HG03565 (cell line): ENCODE results near the gene NEU3.
"Not testable (repeated sequence)": the region's sequence is repeated elsewhere in the genome, so short reads cannot be mapped to it uniquely, and the experiment has no call there.

Experiments used
- ATAC-seq: cut with Tn5 transposase; IDR thresholded peaks from one replicate; pipeline ENCODE4 v1.9.1; 2021; ENCODE audit warnings: mild to moderate bottlenecking, moderate library complexity; ENCODE audit not compliant: unreplicated experiment

The NEU3 gene

GRCh38 chr11:74984070-74984469 lies 4.7 kb upstream of the NEU3 start:
- no peak for ATAC-seq

GRCh38 chr11:74984730-74985129 lies 4.0 kb upstream of the NEU3 start:
- ATAC-seq: no peak

- no peak for ATAC-seq
Measured at GRCh38 chr11:74989260-74989638, 516 bp downstream of the NEU3 start.

GRCh38 chr11:74990150-74990549 lies 1.4 kb downstream of the NEU3 start:
- not testable (repeated sequence) for ATAC-seq

GRCh38 chr11:74990941-74991340 lies 2.2 kb downstream of the NEU3 start:
- no peak for ATAC-seq

GRCh38 chr11:74992852-74993251 lies 4.1 kb downstream of the NEU3 start:
- no peak for ATAC-seq

GRCh38 chr11:75000975-75001354 lies 12.2 kb downstream of the NEU3 start:
- ATAC-seq: no peak

GRCh38 chr11:75001686-75002085 lies 13.0 kb downstream of the NEU3 start:
- ATAC-seq: no peak

GRCh38 chr11:75002516-75002915 lies 13.8 kb downstream of the NEU3 start:
- no peak for ATAC-seq

GRCh38 chr11:75004215-75004614 lies 15.5 kb downstream of the NEU3 start:
- no peak for ATAC-seq

- ATAC-seq: no peak
Measured at GRCh38 chr11:75011357-75011756, 22.6 kb downstream of the NEU3 start.

GRCh38 chr11:75011872-75012271 lies 23.1 kb downstream of the NEU3 start:
- ATAC-seq: no peak

GRCh38 chr11:75013051-75013450 lies 24.3 kb downstream of the NEU3 start:
- ATAC-seq: no peak

- no peak for ATAC-seq
Measured at GRCh38 chr11:75014129-75014528, 25.4 kb downstream of the NEU3 start.

GRCh38 chr11:75019200-75019599 lies 30.5 kb downstream of the NEU3 start:
- not testable (repeated sequence) for ATAC-seq

GRCh38 chr11:75020328-75020727 lies 31.6 kb downstream of the NEU3 start:
- not testable (repeated sequence) for ATAC-seq

GRCh38 chr11:75022296-75022695 lies 33.6 kb downstream of the NEU3 start:
- ATAC-seq: no peak

GRCh38 chr11:75022759-75023396 lies 34.1 kb downstream of the NEU3 start:
- ATAC-seq: no peak

- ATAC-seq: no peak
Measured at GRCh38 chr11:75023446-75024067, 34.8 kb downstream of the NEU3 start.

- no peak for ATAC-seq
Measured at GRCh38 chr11:75024068-75024449, 35.3 kb downstream of the NEU3 start.

- ATAC-seq: no peak
Measured at GRCh38 chr11:75024764-75025211, 36.1 kb downstream of the NEU3 start.

- ATAC-seq: no peak
Measured at GRCh38 chr11:75025561-75025960, 36.8 kb downstream of the NEU3 start.

GRCh38 chr11:75028321-75028720 lies 39.6 kb downstream of the NEU3 start:
- ATAC-seq: no peak
